ENCODE measurements around the gene MIP.
"Not testable (repeated sequence)": the region's sequence is repeated elsewhere in the genome, so short reads cannot be mapped to it uniquely, and the experiment has no call there.

Gene MIP

DNA sequence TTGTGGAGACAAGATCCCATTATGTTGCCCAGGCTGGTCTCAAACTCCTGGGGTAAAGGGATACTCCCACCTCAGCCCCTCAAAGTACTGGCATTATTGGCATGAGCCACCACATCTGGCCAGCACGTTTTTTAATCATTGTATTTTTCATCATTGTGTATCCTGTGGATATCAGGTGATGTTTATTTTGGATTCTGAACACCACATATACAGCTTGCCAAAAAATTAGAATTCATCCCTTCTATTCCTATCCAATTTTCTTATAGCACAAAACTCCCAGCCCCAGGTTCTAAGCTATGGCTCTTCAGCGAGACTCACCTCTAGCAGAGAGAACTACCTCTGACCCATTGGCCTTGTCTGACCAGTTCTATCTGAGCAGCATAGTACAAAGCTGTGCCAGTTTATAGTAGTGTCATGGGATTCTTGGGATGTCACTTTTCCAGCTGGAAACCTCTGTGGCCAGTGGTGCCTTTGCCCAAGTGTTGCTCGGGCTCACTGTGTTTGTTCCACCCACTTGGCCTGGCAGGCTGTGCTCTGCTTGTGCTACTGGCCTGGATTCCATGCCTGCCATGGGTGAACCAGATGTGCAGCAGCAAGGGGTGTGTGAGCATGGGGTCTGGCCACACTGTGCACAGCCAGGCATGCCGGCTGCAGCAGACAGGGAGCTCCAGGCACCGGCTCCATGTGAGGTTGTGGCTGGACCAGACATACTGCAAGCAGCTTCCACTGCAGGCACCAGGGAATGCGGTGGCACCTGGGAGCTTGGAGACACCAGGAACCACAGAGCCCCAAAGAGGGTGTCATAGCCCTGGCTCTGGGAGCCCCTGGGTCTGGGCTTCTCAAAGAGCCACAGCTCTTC lies 42.4 kb downstream of the MIP start:
- Histone ChIP-seq H3K36me3 (peaks cover 44% of the 10 kb centered on the region), H3K27ac (no peak overlapping the region)

DNA sequence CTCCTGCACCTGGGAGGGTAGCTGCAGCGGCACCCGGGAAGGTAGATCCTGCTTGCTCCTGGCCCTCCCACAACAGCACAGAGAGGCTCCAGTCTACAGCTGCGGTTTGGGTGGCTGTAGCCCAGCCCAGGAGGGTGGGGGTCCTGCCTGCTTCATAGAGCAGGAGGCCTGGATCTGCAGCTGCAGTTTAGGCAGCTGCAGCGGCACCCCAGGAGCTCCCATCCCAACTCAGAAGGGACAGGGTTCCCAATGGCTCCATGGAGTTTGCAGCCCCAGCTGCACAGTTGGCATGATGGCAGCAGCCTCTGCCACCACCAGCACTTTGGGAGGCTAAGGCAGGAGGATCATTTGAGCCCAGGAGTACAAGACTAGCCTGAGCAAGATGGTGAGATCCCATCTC lies 43.7 kb downstream of the MIP start:
- TF ChIP-seq Cebpa-rat (IDR thresholded peaks at IDR 0.05): no peak
- H3K4me1 ChIP-seq: no peaks in the 10 kb centered on the region
- no peaks in the 10 kb centered on the region for H3K27me3 ChIP-seq
- no peaks in the 10 kb centered on the region for H3K9me3 ChIP-seq
- no peaks in the 10 kb centered on the region for H4K20me1 ChIP-seq
- H3K4me2 ChIP-seq: no peak overlapping the region
- H3K9ac ChIP-seq: no peak overlapping the region
- no peak overlapping the region for H3K27ac ChIP-seq
- H3K36me3 ChIP-seq: peaks cover 31% of the 10 kb centered on the region
- H3K4me3 ChIP-seq: no peak overlapping the region

More for the DNA sequence above, 42.4 kb downstream of the MIP start:
- Histone ChIP-seq H3K4me2 (no peak overlapping the region), H3K4me1 (no peaks in the 10 kb centered on the region), H3K27me3 (no peaks in the 10 kb centered on the region), H3K9ac (no peak overlapping the region), H3K9me3 (no peaks in the 10 kb centered on the region), H4K20me1 (no peaks in the 10 kb centered on the region), H3K4me3 (no peak overlapping the region)
- no peak for TF ChIP-seq Cebpa-rat (IDR thresholded peaks at IDR 0.05)

DNA sequence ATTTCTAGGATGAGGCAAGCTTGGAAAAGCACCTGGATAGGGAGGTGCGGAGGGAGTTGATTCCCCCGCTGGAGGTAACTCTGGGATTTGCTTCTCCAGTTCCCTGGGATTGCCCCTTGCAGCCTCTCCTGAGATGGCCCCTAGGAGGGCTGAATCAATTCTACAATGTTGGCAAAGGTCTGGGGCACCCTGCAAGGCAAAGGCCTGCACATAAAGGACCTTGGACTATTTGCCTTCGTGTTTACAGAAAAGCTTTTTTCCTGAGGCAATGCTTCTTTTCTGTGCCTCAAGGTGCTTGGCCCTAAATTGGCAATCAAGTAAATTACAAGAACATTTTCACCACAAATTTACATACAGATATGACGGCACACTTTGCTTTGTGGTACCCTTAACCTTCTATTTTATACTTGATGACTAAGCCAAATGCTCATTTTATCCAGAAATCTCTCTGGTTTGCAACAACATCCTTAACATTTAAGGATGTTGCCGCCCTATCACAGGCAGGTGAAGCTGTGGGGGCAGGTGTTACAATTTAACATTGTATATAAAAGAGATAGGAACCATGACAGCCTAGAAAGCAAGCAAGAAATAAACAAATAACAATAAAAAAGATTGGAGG lies 45.5 kb downstream of the MIP start:
- H3K9ac ChIP-seq: no peak overlapping the region
- no peak overlapping the region for H3K4me3 ChIP-seq
- no peak overlapping the region for H3K4me2 ChIP-seq
- H3K27ac ChIP-seq: no peak overlapping the region
- H3K36me3 ChIP-seq: peaks cover 13% of the 10 kb centered on the region
- H4K20me1 ChIP-seq: no peaks in the 10 kb centered on the region
- H3K4me1 ChIP-seq: no peaks in the 10 kb centered on the region
- TF ChIP-seq Cebpa-rat (IDR thresholded peaks at IDR 0.05): no peak
- no peaks in the 10 kb centered on the region for H3K9me3 ChIP-seq
- H3K27me3 ChIP-seq: no peaks in the 10 kb centered on the region

DNA sequence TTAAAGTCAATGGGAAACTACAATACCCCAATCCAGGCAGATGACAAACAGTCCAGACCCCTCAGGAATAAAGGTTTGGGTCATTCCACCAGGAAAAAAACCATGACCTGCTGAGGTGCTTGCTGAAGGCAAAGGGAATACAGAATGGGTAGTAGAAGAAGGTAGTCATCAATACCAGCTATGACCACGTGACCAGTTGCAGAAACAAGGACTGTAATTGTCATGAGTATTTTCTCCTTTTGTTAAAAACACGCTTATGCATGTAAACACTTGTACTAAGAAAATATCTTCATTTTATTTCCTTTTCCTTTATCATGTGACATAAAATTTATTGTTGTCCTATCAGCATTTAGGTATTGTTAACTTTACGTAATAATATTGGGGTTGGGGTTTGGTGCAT lies 50.2 kb downstream of the MIP start:
- H3K9me3 ChIP-seq, H3K9ac ChIP-seq, H3K4me2 ChIP-seq, H3K4me1 ChIP-seq, H3K36me3 ChIP-seq, H4K20me1 ChIP-seq, H3K27me3 ChIP-seq, H3K27ac ChIP-seq, H3K4me3 ChIP-seq: not testable (repeated sequence)

GRCh38 chr12:56401612-56402011 lies 52.8 kb downstream of the MIP start:
- not testable (repeated sequence) for H3K9ac ChIP-seq
- H3K9me3 ChIP-seq: peaks cover 18% of the 10 kb centered on the region

GRCh38 chr12:56401125-56401524 lies 53.3 kb downstream of the MIP start:
- H4K20me1 ChIP-seq, H3K4me1 ChIP-seq, H3K27ac ChIP-seq, H3K9ac ChIP-seq, H3K4me2 ChIP-seq, H3K36me3 ChIP-seq, H3K4me3 ChIP-seq, H3K27me3 ChIP-seq: not testable (repeated sequence)
- peaks cover 21% of the 10 kb centered on the region for H3K9me3 ChIP-seq

More at GRCh38 chr12:56401612-56402011, 52.8 kb downstream of the MIP start:
- H3K27me3 ChIP-seq, H3K4me1 ChIP-seq, H3K36me3 ChIP-seq, H4K20me1 ChIP-seq, H3K4me2 ChIP-seq, H3K27ac ChIP-seq, H3K4me3 ChIP-seq: not testable (repeated sequence)

All from BLaER1 (cell line).